Fibroblast of the aortic adventitia (primary cell): ENCODE data around the gene ALDH16A1. TPM values are rescaled to one million over a fixed set of nuclear protein-coding genes. Genes with fewer than 3 reads are reported as not detected.

Experiments
- DNase-seq: peaks from one replicate; pipeline ENCODE4 v3.0.0-alpha.2; 2010; ENCODE audit warnings: low read depth
- H3K4me3 ChIP-seq: 2 replicates; pipeline ENCODE4 v1.5.1; 2011; ENCODE audit warnings: low read depth, mild to moderate bottlenecking, control low read depth, low read length, moderate library complexity
- total RNA-seq: library from RNA; depleted of rRNA; stranded (reverse); fragments of >200 nt; gene quantifications from 2 replicates; pipeline ENCODE4 v1.2.3, GENCODE V29; 2012; ENCODE audit warnings: low replicate concordance
- TF ChIP-seq, protein P1 (sequence below): IDR thresholded peaks from 2 replicates; pipeline ENCODE4 v1.5.1; 2011; ENCODE audit warnings: mild to moderate bottlenecking, low read length, control low read depth, inconsistent platforms; ENCODE audit not compliant: insufficient read depth

Gene ALDH16A1
- total RNA-seq, 1 donor, result 25.0 TPM

DNA sequence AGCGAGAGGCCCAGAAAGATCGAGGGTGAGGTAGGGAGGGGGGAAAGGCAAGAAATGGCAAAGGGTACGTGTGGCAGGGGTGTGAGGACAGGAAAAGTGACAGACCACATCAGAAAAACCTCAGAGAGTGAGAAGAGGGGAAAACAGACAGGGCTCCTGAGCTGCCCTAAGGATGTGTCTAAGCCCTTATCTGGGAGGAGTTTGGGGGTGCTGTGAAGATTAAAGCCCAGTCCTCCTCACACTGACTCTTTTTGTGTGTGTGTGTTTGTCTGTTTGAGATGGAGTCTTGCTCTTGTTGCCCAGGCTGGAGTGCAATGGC lies 29.1 kb upstream of the ALDH16A1 start:
- no peak for DNase-seq
- TF ChIP-seq, protein P1, sequence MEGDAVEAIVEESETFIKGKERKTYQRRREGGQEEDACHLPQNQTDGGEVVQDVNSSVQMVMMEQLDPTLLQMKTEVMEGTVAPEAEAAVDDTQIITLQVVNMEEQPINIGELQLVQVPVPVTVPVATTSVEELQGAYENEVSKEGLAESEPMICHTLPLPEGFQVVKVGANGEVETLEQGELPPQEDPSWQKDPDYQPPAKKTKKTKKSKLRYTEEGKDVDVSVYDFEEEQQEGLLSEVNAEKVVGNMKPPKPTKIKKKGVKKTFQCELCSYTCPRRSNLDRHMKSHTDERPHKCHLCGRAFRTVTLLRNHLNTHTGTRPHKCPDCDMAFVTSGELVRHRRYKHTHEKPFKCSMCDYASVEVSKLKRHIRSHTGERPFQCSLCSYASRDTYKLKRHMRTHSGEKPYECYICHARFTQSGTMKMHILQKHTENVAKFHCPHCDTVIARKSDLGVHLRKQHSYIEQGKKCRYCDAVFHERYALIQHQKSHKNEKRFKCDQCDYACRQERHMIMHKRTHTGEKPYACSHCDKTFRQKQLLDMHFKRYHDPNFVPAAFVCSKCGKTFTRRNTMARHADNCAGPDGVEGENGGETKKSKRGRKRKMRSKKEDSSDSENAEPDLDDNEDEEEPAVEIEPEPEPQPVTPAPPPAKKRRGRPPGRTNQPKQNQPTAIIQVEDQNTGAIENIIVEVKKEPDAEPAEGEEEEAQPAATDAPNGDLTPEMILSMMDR, result no peak

DNA sequence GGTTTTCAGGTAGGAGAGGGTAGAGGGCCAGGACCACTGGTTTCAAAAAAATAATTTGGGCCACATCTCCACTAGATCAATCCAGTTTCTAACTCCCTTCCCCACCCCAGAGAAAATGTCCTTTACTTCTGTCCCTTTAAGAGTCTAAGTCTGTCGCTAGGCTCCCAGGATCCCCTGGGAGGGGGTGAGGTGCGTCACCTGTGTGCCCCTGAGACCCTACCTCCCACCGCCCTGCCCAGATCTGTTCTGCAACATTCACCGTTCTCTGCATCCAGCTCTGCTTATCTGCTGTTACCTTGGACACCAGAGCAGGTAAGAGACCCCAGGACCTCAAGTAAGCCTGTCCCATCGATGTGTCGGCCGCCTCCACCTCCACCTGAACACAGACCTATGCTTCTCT lies 27.8 kb upstream of the ALDH16A1 start, which contains the start of gene GFY:
TSS of gene GFY (plus strand) at position 211 of the 400 bp plus-strand sequence. CDS start 1,043 bp downstream, outside the sequence.
- H3K4me3 ChIP-seq, result no peak within 1 kb of the TSS
- DNase-seq, result no peak
- TF ChIP-seq, protein P1, result no peak

More for the DNA sequence above, 29.1 kb upstream of the ALDH16A1 start:
- no peak overlapping the region for H3K4me3 ChIP-seq

DNA sequence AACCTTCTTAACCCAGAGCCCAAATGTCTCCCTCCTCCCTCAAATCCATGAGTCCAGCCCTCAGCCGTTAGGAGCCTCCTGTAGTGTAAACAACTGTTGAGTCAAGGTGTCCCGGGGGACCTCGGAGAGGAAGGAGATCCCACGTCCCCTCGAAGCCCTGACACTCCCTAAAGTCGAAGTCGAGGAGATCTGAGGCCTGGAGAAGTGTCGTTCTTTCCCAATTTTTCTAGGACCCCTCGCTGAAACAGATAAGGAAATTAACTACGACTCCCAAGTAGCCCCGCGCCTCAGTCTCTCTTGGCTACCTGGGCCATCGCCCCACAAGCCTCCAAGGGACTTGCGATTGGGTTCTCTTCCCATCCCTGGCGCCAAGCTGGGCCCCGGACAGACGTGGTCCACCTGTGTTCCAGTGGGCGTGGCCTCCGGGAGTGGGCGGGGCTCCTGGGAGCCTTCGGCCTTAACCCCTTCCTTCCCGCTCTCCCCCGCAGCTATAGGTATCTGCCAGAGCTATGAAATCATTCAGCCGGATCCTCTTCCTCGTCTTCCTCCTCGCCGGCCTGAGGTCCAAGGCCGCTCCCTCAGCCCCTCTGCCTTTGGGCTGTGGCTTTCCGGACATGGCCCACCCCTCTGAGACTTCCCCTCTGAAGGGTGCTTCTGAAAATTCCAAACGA lies 27.0 kb upstream of the ALDH16A1 start:
- no peak overlapping the region for H3K4me3 ChIP-seq
- TF ChIP-seq, protein P1, result no peak
- no peak for DNase-seq

DNA sequence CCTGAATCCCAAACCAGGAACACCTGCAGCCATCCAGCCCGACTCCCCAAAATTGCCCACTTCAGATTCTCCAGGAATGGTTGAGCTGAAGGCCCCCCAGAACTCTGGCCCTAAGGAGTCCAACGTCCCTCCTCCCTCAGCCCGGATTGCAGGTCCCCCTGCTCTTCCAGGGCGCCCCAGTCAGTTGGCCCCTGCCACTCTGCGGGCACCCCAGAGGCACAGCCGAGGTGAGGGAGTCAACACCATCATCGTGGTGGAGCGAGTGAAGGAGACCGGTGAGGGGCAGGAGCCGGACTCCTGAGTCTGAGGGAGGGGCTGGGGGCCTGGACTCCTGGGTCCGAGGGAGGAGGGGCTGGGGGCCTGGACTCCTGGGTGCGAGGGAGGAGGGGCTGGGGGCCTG lies 25.7 kb upstream of the ALDH16A1 start:
- TF ChIP-seq, protein P1, result no peak
- no peak for DNase-seq

DNA sequence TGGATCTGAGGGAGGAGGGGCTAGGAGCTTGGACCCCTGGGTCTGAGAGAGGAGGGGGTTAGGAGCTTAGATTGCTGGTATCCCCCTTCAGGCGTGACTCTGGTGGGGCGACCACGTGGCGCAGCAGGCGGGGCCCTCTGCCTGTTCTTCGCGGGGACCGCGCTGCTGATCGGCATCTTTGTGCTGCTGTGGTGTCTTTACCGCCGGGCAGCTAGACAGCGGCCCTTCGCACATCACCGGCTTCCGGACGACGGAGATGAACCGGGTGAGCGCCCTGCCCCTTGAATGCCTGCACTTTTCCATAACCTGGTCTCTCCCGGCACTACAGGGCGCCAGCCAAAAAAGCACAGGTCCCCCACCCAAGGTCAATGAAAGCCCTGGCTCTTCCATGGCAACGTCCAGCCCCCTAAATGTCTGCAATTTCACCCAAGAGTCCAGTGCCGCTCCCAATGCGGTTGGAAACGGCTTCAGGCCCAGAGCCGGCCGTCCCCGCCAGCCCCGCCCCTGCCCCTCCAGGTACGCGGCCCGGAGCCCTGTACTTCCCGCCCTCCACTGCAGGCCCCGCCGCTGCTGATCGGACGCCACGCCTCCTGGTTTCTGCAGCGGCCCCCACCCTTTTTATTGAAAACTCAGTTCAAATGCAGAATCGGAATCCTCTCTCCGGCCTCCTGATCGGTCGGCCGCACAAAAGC lies 25.0 kb upstream of the ALDH16A1 start:
- no peak for DNase-seq
- TF ChIP-seq, protein P1, result no peak

More for the DNA sequence above, 25.7 kb upstream of the ALDH16A1 start:
- H3K4me3 ChIP-seq, result no peak overlapping the region

DNA sequence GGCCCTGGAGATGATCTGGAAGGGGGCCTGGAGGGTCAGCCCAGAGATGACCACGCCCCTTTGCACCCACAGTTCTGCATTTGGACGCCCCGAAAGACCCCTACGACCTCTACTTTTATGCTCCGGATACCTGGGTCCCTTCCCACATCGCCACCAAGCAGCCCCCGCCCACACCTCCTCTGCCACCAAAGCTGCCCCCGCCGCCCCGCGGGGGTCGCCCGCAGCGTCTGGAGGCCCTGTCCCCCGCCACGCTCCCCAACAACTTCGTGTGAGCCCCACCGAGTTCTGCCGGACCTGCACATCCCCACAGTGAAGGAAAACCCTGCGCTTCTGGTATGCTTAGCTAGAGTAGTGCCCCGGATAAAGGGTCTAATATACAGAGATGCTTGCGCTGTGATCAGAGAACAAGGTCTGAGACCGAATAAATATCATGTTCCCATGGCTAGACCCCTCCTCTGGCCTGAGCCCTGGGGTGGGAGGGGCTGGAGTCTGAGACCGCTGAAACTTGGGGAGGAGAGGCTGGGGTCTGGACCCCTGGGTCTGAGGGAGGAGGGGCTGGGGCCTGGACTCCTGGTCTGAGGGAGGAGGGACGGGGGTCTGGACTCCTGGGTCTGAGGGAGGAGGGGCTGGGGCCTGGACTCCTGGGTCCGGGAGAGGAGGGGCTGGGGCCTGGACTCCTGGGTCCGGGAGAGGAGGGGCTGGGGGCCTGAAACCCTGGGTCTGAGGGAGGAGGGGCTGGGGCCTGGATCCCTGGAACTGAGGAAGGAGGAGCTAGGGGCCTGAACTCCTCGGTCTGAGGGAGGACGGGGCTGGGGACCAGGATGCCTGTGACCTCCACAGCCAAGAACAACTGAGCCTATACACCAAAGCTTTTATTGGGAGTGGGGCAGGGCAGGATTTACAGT lies 24.2 kb upstream of the ALDH16A1 start:
- DNase-seq, result no peak
- TF ChIP-seq, protein P1, result no peak

More for the DNA sequence above, 25.0 kb upstream of the ALDH16A1 start:
- H3K4me3 ChIP-seq, result no peak overlapping the region

More for the DNA sequence above, 24.2 kb upstream of the ALDH16A1 start:
- no peak overlapping the region for H3K4me3 ChIP-seq
